Measurements from ENCODE around the gene LASP1.

The LASP1 gene

DNA sequence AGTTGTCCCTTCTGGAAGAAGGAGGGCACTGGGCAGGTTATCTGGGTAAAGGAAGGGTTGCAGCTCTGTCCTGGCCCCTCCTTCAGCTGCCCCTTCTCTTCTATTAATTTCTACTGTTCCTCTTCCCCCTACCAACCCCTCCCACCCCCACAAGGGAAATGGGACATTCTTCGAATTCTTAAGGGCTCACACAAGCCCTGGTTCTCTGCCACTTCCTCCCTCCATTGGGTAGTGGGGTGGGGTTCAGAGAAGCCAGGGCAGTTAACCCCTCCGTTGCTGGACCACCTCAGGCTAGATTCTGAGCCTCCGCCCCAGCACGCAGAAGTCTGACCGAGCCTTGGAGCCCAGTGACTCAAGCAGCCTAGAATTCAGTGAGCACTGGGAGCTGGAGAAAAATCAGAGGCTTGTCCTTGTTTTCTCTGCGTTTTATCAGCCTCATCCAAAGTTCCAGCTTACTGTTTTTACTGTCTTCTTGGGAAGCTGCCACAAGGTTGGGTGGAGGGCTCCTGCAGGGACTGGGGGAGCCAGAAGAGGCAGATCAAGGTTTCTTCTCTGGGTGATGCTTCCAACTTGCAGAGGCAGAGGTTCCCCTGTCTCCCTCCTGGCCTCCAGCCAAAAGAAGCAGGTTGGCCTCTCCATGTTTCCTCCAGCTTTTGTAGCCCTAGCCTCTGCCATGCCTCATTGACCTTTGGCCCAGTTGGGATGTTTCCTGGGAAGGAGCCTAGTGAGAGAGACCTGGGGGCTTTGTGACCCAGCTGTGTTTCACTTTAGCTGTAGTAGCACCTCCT lies 10.2 kb downstream of the LASP1 start:
- Histone ChIP-seq H3K4me3 (ENCODE audit: low read depth, low read length) (peak overlapping the region; percentile 34), H3K9me3 (ENCODE audit: control insufficient read depth, insufficient read depth, low read depth, low read length) (no peaks in the 10 kb centered on the region), H3K27ac (ENCODE audit: low read depth, low read length) (peak overlapping the region; percentile 94), H3K36me3 (ENCODE audit: control insufficient read depth, insufficient read depth, low read length) (peaks cover 24% of the 10 kb centered on the region), H3K9ac (ENCODE audit: low read length) (peak overlapping the region; percentile 71), H3K4me1 (ENCODE audit: control insufficient read depth, insufficient read depth, low read length) (peaks cover 81% of the 10 kb centered on the region), H3K27me3 (ENCODE audit: control insufficient read depth, insufficient read depth, low read length) (no peaks in the 10 kb centered on the region)

DNA sequence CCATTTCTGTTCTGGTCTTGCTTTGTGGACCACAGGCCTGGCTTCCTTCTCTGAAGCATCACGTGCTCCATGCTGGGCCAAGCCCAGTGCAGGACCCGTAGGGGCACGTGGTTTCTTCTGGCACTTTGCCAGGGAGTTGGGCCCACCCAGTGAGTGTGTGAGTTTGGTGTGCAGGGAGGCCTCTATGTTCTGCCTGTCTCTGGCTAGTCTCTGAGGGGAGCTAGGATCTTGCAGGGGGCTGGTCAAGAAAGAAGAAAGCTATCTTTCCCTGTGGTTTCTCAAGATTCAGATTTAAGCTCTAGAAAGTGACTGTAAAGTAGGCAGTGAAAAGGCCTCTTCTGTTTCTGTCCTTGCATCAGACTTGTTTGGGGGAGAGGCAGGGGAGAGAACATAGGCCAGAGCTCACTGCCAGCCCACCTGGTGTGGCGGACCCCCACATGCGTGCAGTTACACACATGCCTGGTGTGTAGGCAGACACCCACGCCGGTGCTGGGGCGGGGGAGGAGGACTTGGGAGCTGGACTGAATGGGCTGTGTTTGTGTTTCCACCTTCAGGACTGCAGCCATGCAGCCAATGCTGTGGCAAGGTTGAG lies 11.8 kb downstream of the LASP1 start:
- H3K27me3 ChIP-seq (ENCODE audit: control insufficient read depth, insufficient read depth, low read length) = no peaks in the 10 kb centered on the region
- H3K9me3 ChIP-seq (ENCODE audit: control insufficient read depth, insufficient read depth, low read depth, low read length) = no peaks in the 10 kb centered on the region
- no peak overlapping the region for H3K4me3 ChIP-seq (ENCODE audit: low read depth, low read length)
- peaks cover 26% of the 10 kb centered on the region for H3K36me3 ChIP-seq (ENCODE audit: control insufficient read depth, insufficient read depth, low read length)
- H3K27ac ChIP-seq (ENCODE audit: low read depth, low read length) = peak overlapping the region; percentile 44
- peaks cover 86% of the 10 kb centered on the region for H3K4me1 ChIP-seq (ENCODE audit: control insufficient read depth, insufficient read depth, low read length)
- no peak overlapping the region for H3K9ac ChIP-seq (ENCODE audit: low read length)

DNA sequence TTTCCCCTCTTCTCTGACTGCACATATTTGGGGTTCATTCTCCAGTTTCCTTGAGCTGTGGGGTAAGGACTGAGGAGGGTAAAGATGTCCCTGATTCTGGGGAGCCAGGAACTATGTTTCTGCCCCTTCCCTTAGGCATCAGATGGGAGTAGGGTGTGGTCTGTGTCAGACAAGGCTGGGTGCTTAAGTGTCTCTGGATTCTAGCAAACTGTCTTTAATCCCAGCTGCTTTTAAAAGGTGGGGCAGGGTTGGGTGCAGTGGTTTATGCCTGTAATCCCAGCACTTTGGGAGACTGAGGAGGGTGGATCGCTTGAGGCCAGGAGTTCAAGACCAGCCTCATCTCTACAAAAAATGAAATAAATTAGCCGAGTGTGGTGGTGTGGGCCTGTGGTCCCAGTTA lies 13.0 kb downstream of the LASP1 start:
- H3K9ac ChIP-seq (ENCODE audit: low read length) = no peak overlapping the region
- H3K4me3 ChIP-seq (ENCODE audit: low read depth, low read length) = no peak overlapping the region
- H3K27me3 ChIP-seq (ENCODE audit: control insufficient read depth, insufficient read depth, low read length) = no peaks in the 10 kb centered on the region
- no peaks in the 10 kb centered on the region for H3K9me3 ChIP-seq (ENCODE audit: control insufficient read depth, insufficient read depth, low read depth, low read length)
- H3K27ac ChIP-seq (ENCODE audit: low read depth, low read length) = no peak overlapping the region
- peaks cover 75% of the 10 kb centered on the region for H3K4me1 ChIP-seq (ENCODE audit: control insufficient read depth, insufficient read depth, low read length)
- peaks cover 32% of the 10 kb centered on the region for H3K36me3 ChIP-seq (ENCODE audit: control insufficient read depth, insufficient read depth, low read length)

DNA sequence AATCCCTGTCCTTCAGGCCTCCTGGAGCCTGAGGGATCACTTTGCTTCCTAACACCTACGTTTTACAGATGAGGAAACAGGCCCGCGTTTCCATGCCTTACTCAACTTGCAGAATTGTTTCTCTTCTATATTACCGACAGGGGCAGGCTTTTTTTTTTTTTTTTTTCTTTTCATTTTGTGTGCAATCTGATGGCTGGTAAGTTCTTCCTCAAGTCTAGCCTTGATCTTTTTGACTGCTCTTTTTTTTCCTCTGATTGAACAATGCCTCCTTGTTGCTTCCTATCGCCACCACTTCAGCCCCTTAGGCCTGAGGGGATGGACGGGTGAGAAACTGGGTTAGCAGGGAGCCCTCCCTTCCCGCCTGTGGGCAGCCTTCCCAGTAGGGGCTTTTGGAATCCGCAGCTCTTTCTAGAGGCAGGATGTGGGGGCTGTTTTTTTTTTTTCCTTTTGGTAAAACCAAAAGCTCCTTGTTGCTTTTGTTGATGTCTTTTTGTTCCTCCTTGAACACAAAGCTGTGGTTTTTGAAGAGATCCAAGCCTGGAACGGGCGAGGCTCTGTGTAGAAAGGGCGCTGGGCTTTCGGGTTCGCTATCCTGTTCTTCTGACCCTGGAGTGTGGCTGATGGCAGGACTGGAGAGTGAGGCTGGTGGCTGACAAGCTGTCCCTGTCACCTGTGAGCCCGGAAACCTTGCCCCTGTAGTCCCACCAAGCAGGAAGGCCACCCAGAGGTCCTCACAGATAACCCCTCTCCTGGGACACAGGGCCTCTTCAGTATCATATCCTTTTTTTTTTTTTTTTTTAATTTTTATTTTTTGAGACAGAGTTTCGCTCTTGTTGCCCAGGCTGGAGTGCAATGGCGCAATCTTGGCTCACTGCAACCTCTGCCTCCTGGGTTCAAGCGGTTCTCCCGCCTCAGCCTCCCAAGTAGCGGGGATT lies 14.0 kb downstream of the LASP1 start:
- Histone ChIP-seq H3K9me3 (ENCODE audit: control insufficient read depth, insufficient read depth, low read depth, low read length) (no peaks in the 10 kb centered on the region), H3K27ac (ENCODE audit: low read depth, low read length) (peak overlapping the region; percentile 71; the same call in 1 of the 2 replicates), H3K4me3 (ENCODE audit: low read depth, low read length) (no peak overlapping the region), H3K9ac (ENCODE audit: low read length) (no peak overlapping the region), H3K36me3 (ENCODE audit: control insufficient read depth, insufficient read depth, low read length) (peaks cover 28% of the 10 kb centered on the region), H3K4me1 (ENCODE audit: control insufficient read depth, insufficient read depth, low read length) (peaks cover 65% of the 10 kb centered on the region), H3K27me3 (ENCODE audit: control insufficient read depth, insufficient read depth, low read length) (no peaks in the 10 kb centered on the region)

DNA sequence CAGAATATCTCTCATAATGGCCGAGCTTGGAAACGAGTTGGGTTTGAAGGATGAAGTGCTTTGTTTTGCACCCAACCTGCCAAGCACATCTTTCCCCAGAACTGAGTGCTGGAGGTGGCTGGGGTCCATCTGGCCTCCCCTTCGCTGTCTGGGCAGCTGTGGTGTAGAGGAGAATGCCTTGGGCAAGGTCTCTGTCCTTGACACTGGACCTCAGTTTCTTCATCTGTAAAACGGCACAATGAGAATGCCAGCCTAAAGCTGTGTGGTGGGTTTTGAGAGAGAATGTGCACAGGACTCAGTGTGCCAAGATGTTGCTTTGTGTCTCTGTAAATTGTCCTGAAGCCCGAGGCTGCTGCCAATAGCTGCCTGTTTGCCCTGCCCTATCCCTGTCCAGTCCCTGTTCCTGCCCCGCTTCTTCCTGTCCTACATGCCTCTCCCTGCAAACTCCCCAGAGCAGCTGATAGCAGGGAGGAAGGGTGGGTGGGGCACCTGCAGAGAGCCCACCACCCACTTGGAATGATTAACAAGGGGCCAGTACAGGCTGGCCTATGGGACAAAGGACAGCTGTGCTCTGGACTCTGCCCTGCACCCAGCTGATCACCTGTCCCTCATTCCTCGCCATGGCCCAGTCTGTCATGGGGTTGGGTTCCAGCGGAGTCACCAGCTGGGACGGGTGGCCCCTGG lies 15.3 kb downstream of the LASP1 start:
- Histone ChIP-seq H3K27ac (ENCODE audit: low read depth, low read length) (no peak overlapping the region), H3K27me3 (ENCODE audit: control insufficient read depth, insufficient read depth, low read length) (no peaks in the 10 kb centered on the region), H3K9ac (ENCODE audit: low read length) (no peak overlapping the region), H3K36me3 (ENCODE audit: control insufficient read depth, insufficient read depth, low read length) (peaks cover 33% of the 10 kb centered on the region), H3K4me3 (ENCODE audit: low read depth, low read length) (no peak overlapping the region), H3K9me3 (ENCODE audit: control insufficient read depth, insufficient read depth, low read depth, low read length) (no peaks in the 10 kb centered on the region), H3K4me1 (ENCODE audit: control insufficient read depth, insufficient read depth, low read length) (peaks cover 54% of the 10 kb centered on the region)

DNA sequence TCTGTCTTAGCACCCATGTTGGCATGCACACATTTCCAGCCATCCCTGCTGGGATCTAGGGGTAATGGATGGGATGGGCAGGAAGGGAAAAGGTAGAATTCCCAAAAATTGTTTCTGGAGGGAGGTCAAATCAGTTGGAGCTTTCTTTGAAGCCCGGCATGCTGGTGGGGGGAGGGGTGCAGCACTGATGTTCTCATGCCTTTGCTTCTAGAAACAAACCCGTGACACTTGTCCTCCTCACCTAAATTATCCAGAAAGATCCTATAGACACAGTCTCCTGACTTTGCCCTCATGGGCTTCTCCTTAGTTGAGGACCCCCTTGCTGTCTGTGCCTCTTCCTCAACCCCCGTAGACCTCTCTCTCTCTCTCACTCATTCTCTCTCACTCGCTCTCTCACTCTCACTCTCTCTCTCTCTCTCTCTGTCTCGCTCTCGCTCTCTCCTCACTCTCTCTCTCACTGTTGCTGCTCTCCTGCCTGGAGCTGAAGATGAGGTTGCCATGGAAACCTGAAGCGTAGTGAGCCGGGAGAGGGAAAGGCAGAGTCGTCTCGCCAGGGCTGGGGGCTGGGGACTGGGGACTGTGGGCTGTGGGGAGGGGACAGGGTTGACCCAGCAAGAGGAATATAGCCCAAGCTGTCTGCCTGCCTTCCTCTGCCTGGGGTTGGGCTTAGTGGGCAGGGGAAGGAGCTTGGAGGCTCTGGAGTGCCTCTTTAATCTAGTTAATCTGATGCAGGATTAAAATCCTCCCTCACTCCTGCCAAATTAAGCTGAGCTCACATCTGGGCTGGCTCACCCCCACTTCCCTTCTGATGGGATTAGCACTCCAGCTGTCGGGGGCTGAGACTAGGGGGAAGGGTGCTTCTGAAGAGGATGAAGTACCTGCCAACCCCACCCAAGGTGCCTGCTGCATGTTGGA lies 16.1 kb downstream of the LASP1 start:
- H3K9me3 ChIP-seq (ENCODE audit: control insufficient read depth, insufficient read depth, low read depth, low read length) = no peaks in the 10 kb centered on the region
- H3K27me3 ChIP-seq (ENCODE audit: control insufficient read depth, insufficient read depth, low read length) = no peaks in the 10 kb centered on the region
- no peak overlapping the region for H3K4me3 ChIP-seq (ENCODE audit: low read depth, low read length)
- H3K36me3 ChIP-seq (ENCODE audit: control insufficient read depth, insufficient read depth, low read length) = peaks cover 41% of the 10 kb centered on the region
- peaks cover 46% of the 10 kb centered on the region for H3K4me1 ChIP-seq (ENCODE audit: control insufficient read depth, insufficient read depth, low read length)
- H3K9ac ChIP-seq (ENCODE audit: low read length) = no peak overlapping the region
- no peak overlapping the region for H3K27ac ChIP-seq (ENCODE audit: low read depth, low read length)

DNA sequence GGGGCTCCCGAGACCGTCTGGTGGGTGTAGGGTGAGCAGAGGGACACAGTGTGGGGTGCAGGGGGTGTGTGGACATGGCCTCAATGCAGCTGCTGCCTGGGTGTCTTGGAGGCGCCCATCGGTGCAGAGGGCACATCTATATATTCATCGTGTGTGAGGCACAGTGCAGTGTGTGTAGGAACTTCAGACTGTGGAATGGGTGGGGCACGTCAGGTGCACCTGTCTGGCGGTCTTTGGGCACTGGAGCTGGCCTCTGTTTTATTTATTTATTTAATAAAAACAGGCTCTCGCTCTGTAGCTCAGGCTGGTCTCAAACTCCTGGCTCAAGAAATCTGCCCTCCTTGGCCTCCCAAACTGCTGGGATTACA lies 16.8 kb downstream of the LASP1 start:
- no peaks in the 10 kb centered on the region for H3K9me3 ChIP-seq (ENCODE audit: control insufficient read depth, insufficient read depth, low read depth, low read length)
- H3K9ac ChIP-seq (ENCODE audit: low read length) = no peak overlapping the region
- H3K4me1 ChIP-seq (ENCODE audit: control insufficient read depth, insufficient read depth, low read length) = peaks cover 40% of the 10 kb centered on the region
- H3K27ac ChIP-seq (ENCODE audit: low read depth, low read length) = no peak overlapping the region
- peaks cover 43% of the 10 kb centered on the region for H3K36me3 ChIP-seq (ENCODE audit: control insufficient read depth, insufficient read depth, low read length)
- no peaks in the 10 kb centered on the region for H3K27me3 ChIP-seq (ENCODE audit: control insufficient read depth, insufficient read depth, low read length)
- H3K4me3 ChIP-seq (ENCODE audit: low read depth, low read length) = no peak overlapping the region

DNA sequence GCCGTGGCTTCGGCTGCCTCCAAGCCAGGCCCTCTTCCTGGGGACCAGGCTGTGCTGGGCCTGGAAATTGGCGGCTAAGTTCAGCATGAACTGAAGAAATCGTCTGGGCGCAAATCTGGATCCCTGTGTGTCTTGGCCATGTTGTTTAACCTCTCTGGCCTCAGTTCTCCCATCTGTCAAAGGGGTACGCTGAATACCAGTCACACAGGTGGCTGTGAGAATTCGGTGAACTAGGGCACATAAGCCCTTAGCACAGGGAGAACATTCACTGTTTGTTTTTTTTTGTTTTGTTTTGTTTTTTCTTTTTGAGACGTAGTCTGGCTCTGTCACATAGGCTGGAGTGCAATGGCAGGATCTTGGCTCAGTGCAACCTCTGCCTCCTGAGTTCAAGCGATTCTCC lies 19.0 kb downstream of the LASP1 start:
- Histone ChIP-seq H3K36me3 (ENCODE audit: control insufficient read depth, insufficient read depth, low read length) (peaks cover 57% of the 10 kb centered on the region), H3K27ac (ENCODE audit: low read depth, low read length) (no peak overlapping the region), H3K9ac (ENCODE audit: low read length) (no peak overlapping the region)

DNA sequence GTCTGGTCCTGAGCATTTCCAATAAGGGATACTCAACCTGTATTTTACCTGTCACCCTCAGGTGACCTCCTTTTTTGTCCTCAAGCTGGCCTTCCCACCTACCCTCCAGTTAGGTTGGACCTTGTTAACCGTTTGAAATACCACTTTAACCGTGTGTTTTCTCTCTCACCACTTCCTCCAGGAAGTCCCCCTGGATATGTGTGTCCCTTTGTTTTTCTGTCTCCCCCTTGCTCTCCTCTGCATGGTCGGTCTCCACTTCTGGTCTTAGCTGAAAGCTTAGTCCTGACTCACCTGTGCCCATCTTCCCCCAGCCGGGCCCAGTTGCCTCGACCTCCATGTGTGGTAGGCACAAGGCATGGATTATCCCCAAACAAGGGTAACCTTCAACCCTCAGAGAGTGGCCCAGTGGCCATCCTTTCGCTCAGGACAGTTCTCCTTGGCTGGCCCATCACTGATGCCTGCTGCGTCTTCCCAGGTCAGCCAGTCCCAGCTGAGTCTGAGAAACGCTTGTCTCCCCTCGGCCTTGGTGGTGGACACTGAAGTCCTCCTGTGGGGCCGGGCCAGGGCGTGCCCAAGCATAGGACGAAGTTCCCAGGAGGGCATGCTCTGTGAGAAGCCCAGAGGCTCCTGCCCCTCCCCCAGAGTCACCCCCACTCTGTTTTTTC lies 20.0 kb downstream of the LASP1 start:
- no peak overlapping the region for H3K9ac ChIP-seq (ENCODE audit: low read length)
- H3K4me3 ChIP-seq (ENCODE audit: low read depth, low read length) = no peak overlapping the region
- H3K36me3 ChIP-seq (ENCODE audit: control insufficient read depth, insufficient read depth, low read length) = peaks cover 64% of the 10 kb centered on the region
- no peaks in the 10 kb centered on the region for H3K9me3 ChIP-seq (ENCODE audit: control insufficient read depth, insufficient read depth, low read depth, low read length)
- no peaks in the 10 kb centered on the region for H3K27me3 ChIP-seq (ENCODE audit: control insufficient read depth, insufficient read depth, low read length)
- peaks cover 28% of the 10 kb centered on the region for H3K4me1 ChIP-seq (ENCODE audit: control insufficient read depth, insufficient read depth, low read length)
- H3K27ac ChIP-seq (ENCODE audit: low read depth, low read length) = no peak overlapping the region

More for the DNA sequence above, 19.0 kb downstream of the LASP1 start:
- Histone ChIP-seq H3K9me3 (ENCODE audit: control insufficient read depth, insufficient read depth, low read depth, low read length) (no peaks in the 10 kb centered on the region), H3K4me3 (ENCODE audit: low read depth, low read length) (no peak overlapping the region), H3K27me3 (ENCODE audit: control insufficient read depth, insufficient read depth, low read length) (no peaks in the 10 kb centered on the region), H3K4me1 (ENCODE audit: control insufficient read depth, insufficient read depth, low read length) (peaks cover 32% of the 10 kb centered on the region)
